HepG2 (cell line): ENCODE measurements around the gene CCDC142. TPM values are rescaled to one million over a fixed set of nuclear protein-coding genes. Genes with fewer than 3 reads are reported as not detected.

Source experiments
- ATAC-seq: fragments of 200-7000 bp; cut with Tn5 transposase; 3 replicates; pipeline ENCODE4 v1.9.1; 2020; ENCODE audit warnings: mild to moderate bottlenecking, moderate library complexity
- BruUV-seq: library from RNA; stranded (reverse); fragments of 400-500 nt; replicated peaks from 2 replicates; lab custom pipeline; 2021; lab: Mats Ljungman, UMichigan
- CTCF ChIA-PET: fragments of 300-600 bp; formaldehyde crosslinking; extraction: SDS; loops from one replicate; lab custom pipeline; 2021; ENCODE audit warnings: low total read pairs, inconsistent platforms, low intra/inter-chr PET ratio; lab: Yijun Ruan, JAX
- POLR2A ChIA-PET: fragments of 350-600 bp; sonication (Branson Sonifier 250); formaldehyde crosslinking; loops from one replicate; lab custom pipeline; 2020; ENCODE audit warnings: antibody characterized with exemption, inconsistent platforms; lab: Yijun Ruan, JAX
- DNase-seq: peaks from one replicate; pipeline ENCODE4 v3.0.0-alpha.2; 2015; ENCODE audit warnings: low spot score
- FAIRE-seq: peaks from 3 replicates; lab custom pipeline; 2011; peaks lifted over from hg19 to GRCh38; lab: Jason Lieb, UNC
- H2AFZ ChIP-seq: one replicate; pipeline ENCODE4 v1.6.1; 2011; ENCODE audit warnings: low read length, inconsistent platforms
- H3K27ac ChIP-seq: fragments of 300-600 bp; 3 replicates; pipeline ENCODE4 v1.8.0; 2011; ENCODE audit warnings: mixed run types, mild to moderate bottlenecking, mixed read lengths, low read length, inconsistent platforms; ENCODE audit not compliant: insufficient read depth; ENCODE audit errors: extremely low read length
- H3K27me3 ChIP-seq, 2 experiments: fragments of 200-600 bp in 1 of 2; 2 replicates in 1 of 2; 3 replicates in 1 of 2; pipeline versions ENCODE4 v1.6.0 to v1.8.0; 2011; ENCODE audit warnings: low read length in 2 of 2, mild to moderate bottlenecking in 2 of 2, moderate library complexity in 2 of 2, inconsistent platforms in 1 of 2; ENCODE audit not compliant: insufficient read depth in 2 of 2, control insufficient read depth in 1 of 2
- H3K36me3 ChIP-seq, 2 experiments: fragments of 200-600 bp in 1 of 2; replicated peaks in 1 of 2; 2 replicates in 1 of 2; 3 replicates in 1 of 2; pipeline versions ENCODE4 v1.5.1 to v1.8.0; 2011; ENCODE audit warnings: low read length in 2 of 2, inconsistent platforms in 1 of 2; ENCODE audit not compliant: insufficient read depth in 2 of 2, control insufficient read depth in 1 of 2
- H3K4me1 ChIP-seq: 2 replicates; pipeline ENCODE4 v1.5.1; 2012; ENCODE audit warnings: low read length, inconsistent platforms; ENCODE audit not compliant: insufficient read depth
- H3K4me2 ChIP-seq: 2 replicates; pipeline ENCODE4 v1.6.0; 2011; ENCODE audit warnings: low read depth, low read length, inconsistent platforms
- H3K4me3 ChIP-seq, 3 experiments: fragments of 200-600 bp in 1 of 3; sonication (generic), shearing (Covaris generic) in 1 of 3; replicated peaks in 1 of 3; 2 replicates each; pipeline ENCODE4 v1.5.1; 2011 to 2016; ENCODE audit warnings: low read length in 3 of 3, inconsistent platforms in 2 of 3, low read depth in 2 of 3, mild to moderate bottlenecking in 2 of 3, control low read depth in 1 of 3, mixed read lengths in 1 of 3; ENCODE audit not compliant: insufficient read depth in 1 of 3
- H3K79me2 ChIP-seq: one replicate; pipeline ENCODE4 v1.6.1; 2011; ENCODE audit warnings: low read length, inconsistent platforms; ENCODE audit not compliant: insufficient read depth
- H3K9ac ChIP-seq: 2 replicates; pipeline ENCODE4 v1.6.0; 2011; ENCODE audit warnings: mild to moderate bottlenecking, low read depth, low read length, inconsistent platforms; ENCODE audit not compliant: insufficient read depth
- H3K9me3 ChIP-seq: 2 replicates; pipeline ENCODE4 v1.5.1; 2012; ENCODE audit warnings: mild to moderate bottlenecking, low read length
- H4K20me1 ChIP-seq: 2 replicates; pipeline ENCODE4 v1.6.0; 2011; ENCODE audit warnings: inconsistent platforms, mild to moderate bottlenecking, low read length, moderate library complexity; ENCODE audit not compliant: insufficient read depth
- HOXA3 ChIP-seq: sonication (generic); formaldehyde crosslinking; IDR thresholded peaks from 2 replicates; pipeline ENCODE4 v1.5.0; 2020; ENCODE audit warnings: missing genetic modification reagents
- KMT2A ChIP-seq: sonication (generic); formaldehyde crosslinking; IDR thresholded peaks from 2 replicates; pipeline ENCODE4 v1.4.0; 2020; ENCODE audit warnings: missing genetic modification reagents
- NR3C1 ChIP-seq: sonication (generic); formaldehyde crosslinking; IDR thresholded peaks from 2 replicates; pipeline ENCODE4 v1.4.0; 2020; ENCODE audit warnings: missing genetic modification reagents
- RBM39 ChIP-seq: fragments of 200-400 bp; formaldehyde crosslinking; IDR thresholded peaks from one replicate; pipeline ENCODE4 v1.6.1; 2018; ENCODE audit warnings: antibody characterized with exemption, mild to moderate bottlenecking, low read depth, low read length; ENCODE audit not compliant: poor library complexity, severe bottlenecking
- REPIN1 ChIP-seq: sonication (generic); formaldehyde crosslinking; IDR thresholded peaks from 2 replicates; pipeline ENCODE4 v1.8.0; 2022; ENCODE audit warnings: missing genetic modification reagents, low read depth, mild to moderate bottlenecking, borderline replicate concordance
- SMARCE1 ChIP-seq: fragments of 450-650 bp; IDR thresholded peaks from 2 replicates; pipeline ENCODE4 v1.6.1; 2017; ENCODE audit warnings: borderline replicate concordance
- YY1 ChIP-seq: IDR thresholded peaks from 2 replicates; pipeline ENCODE4 v1.6.1; 2011; ENCODE audit warnings: low read length, low read depth, moderate library complexity, mild to moderate bottlenecking; ENCODE audit not compliant: insufficient read depth, insufficient replicate concordance
- ZBTB20 ChIP-seq: sonication (generic); formaldehyde crosslinking; IDR thresholded peaks from 2 replicates; pipeline ENCODE4 v1.8.1; 2023; ENCODE audit warnings: missing genetic modification reagents, low read depth, mild to moderate bottlenecking, borderline replicate concordance
- ZBTB34 ChIP-seq: sonication (generic); formaldehyde crosslinking; IDR thresholded peaks from 2 replicates; pipeline ENCODE4 v1.8.0; 2022; ENCODE audit warnings: mild to moderate bottlenecking, missing genetic modification reagents
- ZNF235 ChIP-seq: sonication (generic); formaldehyde crosslinking; IDR thresholded peaks from 2 replicates; pipeline ENCODE4 v1.8.1; 2023; ENCODE audit warnings: mild to moderate bottlenecking, missing genetic modification reagents, borderline replicate concordance
- ZNF510 ChIP-seq: sonication (generic); formaldehyde crosslinking; IDR thresholded peaks from 2 replicates; pipeline ENCODE4 v1.4.0; 2020; ENCODE audit warnings: low read depth, mild to moderate bottlenecking, missing genetic modification reagents
- ZNF562 ChIP-seq: sonication (generic); formaldehyde crosslinking; IDR thresholded peaks from 2 replicates; pipeline ENCODE4 v1.8.0; 2022; ENCODE audit warnings: missing genetic modification reagents, borderline replicate concordance
- ZNF687 ChIP-seq: sonication (generic); formaldehyde crosslinking; IDR thresholded peaks from 2 replicates; pipeline ENCODE4 v1.5.1; 2020; ENCODE audit warnings: mild to moderate bottlenecking, missing genetic modification reagents, moderate library complexity
- ZNF768 ChIP-seq: sonication (generic); formaldehyde crosslinking; IDR thresholded peaks from 2 replicates; pipeline ENCODE4 v1.4.0; 2020; ENCODE audit warnings: missing genetic modification reagents
- ZNF788 ChIP-seq: sonication (generic); formaldehyde crosslinking; IDR thresholded peaks from 2 replicates; pipeline ENCODE4 v1.5.0; 2020; ENCODE audit warnings: mild to moderate bottlenecking, missing genetic modification reagents, borderline replicate concordance
- WGBS: methylation state at CpG from one replicate; pipeline ENCODE4 v1.1.6; 2017; ENCODE audit warnings: low lambda C conversion rate; 5-methylcytosine and 5-hydroxymethylcytosine counted together
- in situ Hi-C: cut with HindIII; loops from 2 replicates; pipeline ENCODE4 v1.10.0; 2017; ENCODE audit warnings: low pct_unique_long_range_greater_than_20kb; ENCODE audit not compliant: extremely low pct_ligation_motif_present
- intact Hi-C: fragments of 100-400 bp; cut with micrococcal nuclease; formaldehyde crosslinking; loops from one replicate; pipeline ENCODE4 v1.10.0; 2022; ENCODE audit not compliant: unreplicated experiment
- polyA plus RNA-seq, 8 experiments: library from polyadenylated mRNA; depleted of rRNA in 3 of 8; stranded (reverse) in 7 of 8; unstranded in 1 of 8; fragments of >200 nt; fragmentation: Illumina TruSeq in 4 of 8; extraction: Trizol in 4 of 8; gene quantifications; 2 replicates each; pipeline versions ENCODE4 v1.2.1 to v1.2.3, GENCODE V29; 2011 to 2016; ENCODE audit warnings: low read depth in 4 of 8, missing spikeins in 1 of 8, mixed read lengths in 1 of 8; ENCODE audit not compliant: insufficient read depth in 1 of 8
- total RNA-seq, 5 experiments: library from RNA; depleted of rRNA; stranded (reverse); fragments of >200 nt; fragmentation: Illumina TruSeq; extraction: Trizol; gene quantifications; 2 replicates each; pipeline ENCODE4 v1.2.3, GENCODE V29; 2016; ENCODE audit warnings: low read depth in 1 of 5

Gene CCDC142
- total and polyA plus RNA-seq, 2 of the 13 experiments (the other 11 are each of a cell fraction or from before 2014, with no cell fraction given) = 14.7 to 30.4 TPM

- TF ChIP-seq ZNF235 = no peak
- TF ChIP-seq ZNF562 (CRISPR knock-in tag) = no peak
- TF ChIP-seq, all 625 proteins: peak for 32
Measured at GRCh38 chr2:74498500-74499266, 15.9 kb upstream of the CCDC142 start (continued).

GRCh38 chr2:74497777-74498499 is 15.1 kb upstream of the CCDC142 start:
- Histone ChIP-seq H3K36me3 (peaks cover 6 to 14% of the 10 kb centered on the region in 2 experiments), H3K79me2 (peaks cover 15% of the 10 kb centered on the region), H3K9me3 (no peaks in the 10 kb centered on the region), H3K27me3 (no peaks in the 10 kb centered on the region; a peak in 1 of 5 replicates), H3K9ac (peak overlapping the region; percentile 50; the same call in 1 of the 2 replicates), H4K20me1 (no peaks in the 10 kb centered on the region), H3K4me1 (peaks cover 66% of the 10 kb centered on the region), H3K4me2 (peak overlapping the region; percentile 92), H3K4me3 (peak overlapping the region; percentile 32 to 66 (median 53); a peak in 5 of 6 replicates), H3K27ac (peak overlapping the region; percentile 70), H2AFZ (no peak overlapping the region)
- peak; percentile 4 for ATAC-seq
- in situ Hi-C loops = no loop called here
- POLR2A ChIA-PET = interaction anchor here (0.6 to 16.5 kb wide), 10 partner anchors 9 to 69 kb away, joined by 3 to 795 read pairs (median 6); partner anchors contain the start of genes AUP1, CCDC142, DQX1 and HTRA2
- DNase-seq = no peak
- WGBS = 76% methylated on average over 61 of the region's 61 CpGs
- no TSS peak for BruUV-seq
- no peak for FAIRE-seq
- intact Hi-C loops = loop anchor here (1.0 to 10.0 kb wide), 2 partner anchors 9 to 1803 kb away; no protein-coding TSS in a partner anchor
- CTCF ChIA-PET = no interaction called here
- TF ChIP-seq YY1 (peak; percentile 20), KMT2A (CRISPR knock-in tag) (peak; percentile 10; the same call in 1 of the 2 replicates), ZBTB34 (CRISPR knock-in tag) (peak; percentile 73; the same call in 1 of the 2 replicates), HOXA3 (CRISPR knock-in tag) (peak; percentile 67), ZNF510 (no peak), RBM39 (peak; percentile 49), ZBTB20 (CRISPR knock-in tag) (0 out of 2 replicates have a peak, but pooled peaks have one; percentile 17), ZNF788 (CRISPR knock-in tag) (0 out of 2 replicates have a peak, but pooled peaks have one; percentile 45), NR3C1 (CRISPR knock-in tag) (no peak), REPIN1 (CRISPR knock-in tag) (peak; percentile 85), SMARCE1 (no peak), ZNF768 (peak; percentile 52; the same call in 1 of the 2 replicates), ZNF687 (CRISPR knock-in tag) (peak; percentile 95)
